IMR-90 (cell line): ENCODE results near the gene MYEOV. TPM values are rescaled to one million over a fixed set of nuclear protein-coding genes. Genes with fewer than 3 reads are reported as not detected.

ENCODE experiments used
- ATAC-seq: fragments of 200-7000 bp; cut with Tn5 transposase; 2 replicates; pipeline ENCODE4 v1.9.1; 2020; ENCODE audit warnings: low read depth, mild to moderate bottlenecking, moderate library complexity
- BruUV-seq: library from RNA; stranded (reverse); fragments of 400-500 nt; replicated peaks from 2 replicates; lab custom pipeline; 2021; lab: Mats Ljungman, UMichigan
- CTCF ChIA-PET: fragments of 300-600 bp; formaldehyde crosslinking; extraction: SDS; loops from one replicate; lab custom pipeline; 2021; ENCODE audit warnings: antibody characterized with exemption; lab: Yijun Ruan, JAX
- POLR2A ChIA-PET: fragments of 300-600 bp; sonication (Branson Sonifier 250); formaldehyde crosslinking; loops from one replicate; lab custom pipeline; 2022; ENCODE audit warnings: antibody characterized with exemption; ENCODE audit not compliant: unreplicated experiment; lab: Charles Lee
- DNase-seq: peaks from one replicate; pipeline ENCODE4 v3.0.0; 2013
- H2AFZ ChIP-seq: replicated peaks from 2 replicates; pipeline ENCODE3; 2013; ENCODE audit warnings: low read length, mild to moderate bottlenecking; ENCODE audit not compliant: poor library complexity
- H2AK5ac ChIP-seq: 2 replicates; pipeline ENCODE4 v1.6.1; 2013; ENCODE audit warnings: low read depth, low read length, inconsistent platforms
- H2AK9ac ChIP-seq: replicated peaks from 2 replicates; pipeline ENCODE3; 2013; ENCODE audit warnings: mild to moderate bottlenecking, low read depth, low read length, moderate library complexity; ENCODE audit not compliant: poor library complexity
- H2BK120ac ChIP-seq: 2 replicates; pipeline ENCODE4 v1.6.1; 2013; ENCODE audit warnings: low read depth, low read length, inconsistent platforms
- H2BK15ac ChIP-seq: 3 replicates; pipeline ENCODE4 v1.6.1; 2013; ENCODE audit warnings: low read depth, low read length, inconsistent platforms
- H2BK20ac ChIP-seq: 2 replicates; pipeline ENCODE4 v1.6.1; 2013; ENCODE audit warnings: low read depth, mild to moderate bottlenecking, inconsistent platforms, low read length, moderate library complexity
- H2BK5ac ChIP-seq: 2 replicates; pipeline ENCODE4 v1.6.1; 2013; ENCODE audit warnings: mild to moderate bottlenecking, low read depth, low read length, inconsistent platforms; ENCODE audit not compliant: poor library complexity, severe bottlenecking
- H3K14ac ChIP-seq: replicated peaks from 2 replicates; pipeline ENCODE4 v1.6.1; 2013; ENCODE audit warnings: low read depth, low read length, inconsistent platforms
- H3K18ac ChIP-seq: 2 replicates; pipeline ENCODE4 v1.6.1; 2013; ENCODE audit warnings: low read depth, low read length, control low read depth
- H3K23ac ChIP-seq: 2 replicates; pipeline ENCODE4 v1.6.1; 2013; ENCODE audit warnings: low read depth, low read length, inconsistent platforms
- H3K27ac ChIP-seq: 2 replicates; pipeline ENCODE4 v1.5.1; 2013; ENCODE audit warnings: mild to moderate bottlenecking, control low read depth, low read length; ENCODE audit not compliant: insufficient read depth
- H3K27me3 ChIP-seq: 2 replicates; pipeline ENCODE4 v1.6.1; 2013; ENCODE audit warnings: low read length; ENCODE audit not compliant: control insufficient read depth, insufficient read depth
- H3K36me3 ChIP-seq: 2 replicates; pipeline ENCODE4 v1.6.1; 2013; ENCODE audit warnings: low read length, mixed read lengths; ENCODE audit not compliant: control insufficient read depth, insufficient read depth
- H3K4ac ChIP-seq: 2 replicates; pipeline ENCODE4 v1.6.1; 2013; ENCODE audit warnings: low read depth, low read length, inconsistent platforms
- H3K4me1 ChIP-seq: 2 replicates; pipeline ENCODE4 v1.6.1; 2013; ENCODE audit warnings: low read length, mixed read lengths; ENCODE audit not compliant: control insufficient read depth, insufficient read depth
- H3K4me2 ChIP-seq: 2 replicates; pipeline ENCODE4 v1.6.1; 2013; ENCODE audit warnings: low read depth, mild to moderate bottlenecking, control low read depth, low read length, moderate library complexity
- H3K4me3 ChIP-seq: 2 replicates; pipeline ENCODE4 v1.5.1; 2013; ENCODE audit warnings: low read depth, mild to moderate bottlenecking, control low read depth, low read length, moderate library complexity; ENCODE audit not compliant: insufficient read depth
- H3K56ac ChIP-seq: 2 replicates; pipeline ENCODE4 v1.6.1; 2013; ENCODE audit warnings: low read length, inconsistent platforms; ENCODE audit not compliant: insufficient read depth; ENCODE audit errors: extremely low read depth
- H3K79me1 ChIP-seq, 2 experiments: 2 replicates each; pipeline ENCODE4 v1.6.1; 2013; ENCODE audit warnings: low read length in 2 of 2, inconsistent platforms in 1 of 2, low read depth in 1 of 2
- H3K9ac ChIP-seq: 2 replicates; pipeline ENCODE4 v1.6.1; 2013; ENCODE audit warnings: low read depth, low read length, control low read depth
- H3K9me1 ChIP-seq: 2 replicates; pipeline ENCODE4 v1.6.1; 2013; ENCODE audit warnings: low read length, inconsistent platforms; ENCODE audit not compliant: insufficient read depth
- H3K9me3 ChIP-seq: 2 replicates; pipeline ENCODE4 v1.6.1; 2013; ENCODE audit warnings: low read length; ENCODE audit not compliant: control insufficient read depth, insufficient read depth
- H4K20me1 ChIP-seq: 2 replicates; pipeline ENCODE4 v1.6.1; 2013; ENCODE audit warnings: low read length, inconsistent platforms; ENCODE audit not compliant: insufficient read depth
- H4K5ac ChIP-seq: 2 replicates; pipeline ENCODE4 v1.6.1; 2013; ENCODE audit warnings: mild to moderate bottlenecking, low read depth, low read length, control low read depth
- H4K8ac ChIP-seq, 2 experiments: 2 replicates each; pipeline ENCODE4 v1.6.1; 2013; ENCODE audit warnings: low read depth in 2 of 2, low read length in 2 of 2, control low read depth in 1 of 2, inconsistent platforms in 1 of 2
- H4K91ac ChIP-seq: 2 replicates; pipeline ENCODE4 v1.6.1; 2013; ENCODE audit warnings: low read depth, low read length, inconsistent platforms; ENCODE audit not compliant: insufficient read depth
- BHLHE40 ChIP-seq: fragments of 150-350 bp; IDR thresholded peaks from 2 replicates; pipeline ENCODE4 v1.6.1; 2016; ENCODE audit warnings: mild to moderate bottlenecking, low read depth, low read length
- CEBPB ChIP-seq: IDR thresholded peaks from 2 replicates; pipeline ENCODE4 v1.6.1; 2012; ENCODE audit warnings: low read depth, low read length, improper control_type of control experiment
- CHD1 ChIP-seq: IDR thresholded peaks from 2 replicates; pipeline ENCODE4 v1.6.1; 2012; ENCODE audit warnings: low read depth, low read length, improper control_type of control experiment
- ELK1 ChIP-seq: fragments of 150-350 bp; IDR thresholded peaks from 2 replicates; pipeline ENCODE4 v1.6.1; 2016; ENCODE audit warnings: low read depth, mild to moderate bottlenecking, low read length, moderate library complexity, borderline replicate concordance
- FOS ChIP-seq: fragments of 150-350 bp; IDR thresholded peaks from 2 replicates; pipeline ENCODE4 v1.6.1; 2016; ENCODE audit warnings: low read depth, low read length
- MAFK ChIP-seq: IDR thresholded peaks from 2 replicates; pipeline ENCODE4 v1.6.1; 2012; ENCODE audit warnings: low read depth, low read length, improper control_type of control experiment
- MAZ ChIP-seq: IDR thresholded peaks from 2 replicates; pipeline ENCODE4 v1.6.1; 2012; ENCODE audit warnings: low read depth, mild to moderate bottlenecking, low read length, improper control_type of control experiment, moderate library complexity, borderline replicate concordance
- POLR2A ChIP-seq: IDR thresholded peaks from 2 replicates; pipeline ENCODE4 v1.6.1; 2012; ENCODE audit warnings: mild to moderate bottlenecking, low read depth, low read length
- RAD21 ChIP-seq: IDR thresholded peaks from 2 replicates; pipeline ENCODE4 v1.6.1; 2012; ENCODE audit warnings: low read length, improper control_type of control experiment
- RCOR1 ChIP-seq: IDR thresholded peaks from 2 replicates; pipeline ENCODE4 v1.6.1; 2012; ENCODE audit warnings: mild to moderate bottlenecking, low read length, improper control_type of control experiment; ENCODE audit not compliant: insufficient replicate concordance
- RFX5 ChIP-seq: IDR thresholded peaks from 2 replicates; pipeline ENCODE4 v1.8.0; 2012; ENCODE audit warnings: low read depth, mild to moderate bottlenecking, low read length, moderate library complexity
- SMC3 ChIP-seq: fragments of 150-350 bp; IDR thresholded peaks from 2 replicates; pipeline ENCODE4 v1.6.1; 2016; ENCODE audit warnings: low read depth, mild to moderate bottlenecking, antibody characterized with exemption, low read length, moderate library complexity
- USF2 ChIP-seq: fragments of 150-350 bp; IDR thresholded peaks from 2 replicates; pipeline ENCODE4 v1.6.1; 2017; ENCODE audit warnings: mild to moderate bottlenecking, antibody characterized with exemption, low read length, low read depth
- WGBS, 2 experiments: methylation state at CpG; one replicate each; pipeline versions ENCODE4 v1.1.5 to v1.1.7; 2013; ENCODE audit warnings: missing lambda C conversion rate in 2 of 2; ENCODE audit not compliant: insufficient read length in 1 of 2; ENCODE audit errors: extremely low coverage in 2 of 2; 5-methylcytosine and 5-hydroxymethylcytosine counted together
- dilution Hi-C: fragments of 300-500 bp; cut with HindIII; formaldehyde crosslinking; loops from one replicate; pipeline ENCODE4 v1.14.3; 2018; ENCODE audit warnings: low sequenced_read_pairs; ENCODE audit not compliant: unreplicated experiment
- in situ Hi-C: fragments of 300-500 bp; cut with MboI; formaldehyde crosslinking; loops from 3 replicates; pipeline ENCODE4 v1.14.3; 2019; ENCODE audit warnings: low sequenced_read_pairs, inconsistent platforms, mixed read lengths
- intact Hi-C: fragments of 100-400 bp; cut with micrococcal nuclease; formaldehyde crosslinking; loops from 2 replicates; pipeline ENCODE4 v1.10.0; 2022
- polyA plus RNA-seq, 3 experiments: library from polyadenylated mRNA; depleted of rRNA; stranded (reverse); fragments of >200 nt; gene quantifications; 2 replicates each; pipeline ENCODE4 v1.2.3, GENCODE V29; 2012; ENCODE audit warnings: low replicate concordance in 1 of 3
- total RNA-seq: library from RNA; depleted of rRNA; stranded (reverse); fragments of >200 nt; gene quantifications from 2 replicates; pipeline ENCODE4 v1.2.3, GENCODE V29; 2012

The MYEOV gene
- total and polyA plus RNA-seq, 2 of the 4 experiments (the other 2 are of a cell fraction), result 5.8 to 6.8 TPM

GRCh38 chr11:69320756-69321741 is 27.1 kb downstream of the MYEOV start:
- peak overlapping the region; percentile 7; the same call in 1 of the 2 replicates for H3K9ac ChIP-seq
- H2AK5ac ChIP-seq, result peak overlapping the region; percentile 98
- peak overlapping the region; percentile 90 for H2AK9ac ChIP-seq
- peak overlapping the region; percentile 71 for H3K27ac ChIP-seq
- H2BK5ac ChIP-seq, result peak overlapping the region; percentile 100
- H4K20me1 ChIP-seq, result no peaks in the 10 kb centered on the region
- H2AFZ ChIP-seq, result peak overlapping the region; percentile 72
- H3K56ac ChIP-seq, result peak overlapping the region; percentile 35
- no peaks in the 10 kb centered on the region for H3K27me3 ChIP-seq
- peak overlapping the region; percentile 99 for H3K14ac ChIP-seq
- peaks cover 32 to 89% of the 10 kb centered on the region in 2 experiments for H3K79me1 ChIP-seq
- no TSS peak for BruUV-seq
- intact Hi-C loops (no loop called here), in situ Hi-C loops (no loop called here), dilution Hi-C loops (no loop called here)
- H2BK15ac ChIP-seq, result peak overlapping the region; percentile 95
- CTCF ChIA-PET, result interaction anchor here (1.3 kb wide), 1 partner anchor 11 kb away, joined by 4 read pairs; no protein-coding TSS in a partner anchor
- peak overlapping the region; percentile 100 for H3K4ac ChIP-seq
- no peaks in the 10 kb centered on the region for H3K9me3 ChIP-seq
- H3K36me3 ChIP-seq, result no peaks in the 10 kb centered on the region
- POLR2A ChIA-PET, result no interaction called here
- peak overlapping the region; percentile 97 for H4K91ac ChIP-seq
- H3K9me1 ChIP-seq, result peaks cover 42% of the 10 kb centered on the region
- H3K4me2 ChIP-seq, result peak overlapping the region; percentile 9; the same call in 1 of the 2 replicates
- H4K8ac ChIP-seq, result peak overlapping the region; percentile 86 to 99
- no peak overlapping the region for H3K4me3 ChIP-seq
- H3K4me1 ChIP-seq, result peaks cover 24% of the 10 kb centered on the region
- H2BK20ac ChIP-seq, result peak overlapping the region; percentile 98
- DNase-seq, result peak; percentile 52
- H2BK120ac ChIP-seq, result peak overlapping the region; percentile 100
- peak overlapping the region; percentile 90; the same call in 1 of the 2 replicates for H4K5ac ChIP-seq
- peak overlapping the region; percentile 44 for H3K18ac ChIP-seq
- ATAC-seq, result peak; percentile 70
- peak overlapping the region; percentile 69 for H3K23ac ChIP-seq
- 75% methylated on average over 2 of the region's 10 CpGs; no CpG with 5 or more reads in 1 of the 2 experiments for WGBS, 2 experiments
- no peak for TF ChIP-seq ELK1
- TF ChIP-seq POLR2A, result no peak
- TF ChIP-seq CHD1, result no peak
- TF ChIP-seq CEBPB, result no peak
- no peak for TF ChIP-seq RFX5
- no peak for TF ChIP-seq RCOR1
- TF ChIP-seq SMC3, result no peak
- no peak for TF ChIP-seq MAZ
- TF ChIP-seq BHLHE40, result no peak
- no peak for TF ChIP-seq RAD21
- no peak for TF ChIP-seq FOS
- no peak for TF ChIP-seq USF2
- no peak for TF ChIP-seq MAFK
